ENCODE results near the gene IGFBP6.

DNA sequence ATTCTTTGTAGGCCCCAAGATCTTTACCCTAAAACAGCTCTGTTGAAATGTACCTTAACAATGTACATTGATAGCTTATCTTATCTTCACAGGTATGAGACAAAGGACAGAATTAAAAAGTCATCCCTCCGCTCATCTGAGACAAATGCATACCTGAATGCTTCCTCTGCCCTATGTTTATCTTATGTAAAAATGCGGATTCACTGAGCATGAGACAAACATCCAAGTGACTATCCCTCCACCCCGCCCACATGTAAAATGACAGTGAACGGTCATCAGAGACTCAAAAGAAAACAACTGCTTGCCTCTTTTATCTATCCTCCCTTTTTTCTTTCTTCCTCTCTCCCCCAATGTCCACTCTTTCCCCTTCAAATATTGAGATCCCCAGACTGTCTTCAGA is 45.9 kb downstream of the IGFBP6 start:
- TF ChIP-seq, protein P1, sequence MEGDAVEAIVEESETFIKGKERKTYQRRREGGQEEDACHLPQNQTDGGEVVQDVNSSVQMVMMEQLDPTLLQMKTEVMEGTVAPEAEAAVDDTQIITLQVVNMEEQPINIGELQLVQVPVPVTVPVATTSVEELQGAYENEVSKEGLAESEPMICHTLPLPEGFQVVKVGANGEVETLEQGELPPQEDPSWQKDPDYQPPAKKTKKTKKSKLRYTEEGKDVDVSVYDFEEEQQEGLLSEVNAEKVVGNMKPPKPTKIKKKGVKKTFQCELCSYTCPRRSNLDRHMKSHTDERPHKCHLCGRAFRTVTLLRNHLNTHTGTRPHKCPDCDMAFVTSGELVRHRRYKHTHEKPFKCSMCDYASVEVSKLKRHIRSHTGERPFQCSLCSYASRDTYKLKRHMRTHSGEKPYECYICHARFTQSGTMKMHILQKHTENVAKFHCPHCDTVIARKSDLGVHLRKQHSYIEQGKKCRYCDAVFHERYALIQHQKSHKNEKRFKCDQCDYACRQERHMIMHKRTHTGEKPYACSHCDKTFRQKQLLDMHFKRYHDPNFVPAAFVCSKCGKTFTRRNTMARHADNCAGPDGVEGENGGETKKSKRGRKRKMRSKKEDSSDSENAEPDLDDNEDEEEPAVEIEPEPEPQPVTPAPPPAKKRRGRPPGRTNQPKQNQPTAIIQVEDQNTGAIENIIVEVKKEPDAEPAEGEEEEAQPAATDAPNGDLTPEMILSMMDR (IDR thresholded peaks at IDR 0.05), result no peak
- no peak for TF ChIP-seq POLR2A (IDR thresholded peaks at IDR 0.05)

Measured in thyroid gland (tissue), 4 donors.